NCI-H2171 treated with DMSO at 0.1 percent for 48 hours (cell line): ENCODE data around the gene DCXR.

Experiments
- DNase-seq: peaks from one replicate; lab custom pipeline; 2025; lab: John Stamatoyannopoulos, UW

DCXR gene

GRCh38 chr17:81998212-81998611 is 39.3 kb downstream of the DCXR start:
- no peak for DNase-seq

GRCh38 chr17:81996757-81997441 is 40.6 kb downstream of the DCXR start:
- DNase-seq = no peak

- DNase-seq = no peak
Observed at GRCh38 chr17:81996232-81996756, 41.2 kb downstream of the DCXR start.

- no peak for DNase-seq
Observed at GRCh38 chr17:81995463-81996231, 41.9 kb downstream of the DCXR start.

GRCh38 chr17:81994593-81995462 is 42.7 kb downstream of the DCXR start:
- no peak for DNase-seq

- no peak for DNase-seq
Observed at GRCh38 chr17:81993729-81994592, 43.5 kb downstream of the DCXR start.

GRCh38 chr17:81992306-81993102 is 45.0 kb downstream of the DCXR start:
- DNase-seq = no peak

- peak; percentile 42 for DNase-seq
Observed at GRCh38 chr17:81991684-81992305, 45.7 kb downstream of the DCXR start.

GRCh38 chr17:81990836-81991683 is 46.4 kb downstream of the DCXR start:
- no peak for DNase-seq

GRCh38 chr17:81987161-81987770 is 50.2 kb downstream of the DCXR start:
- no peak for DNase-seq

- no peak for DNase-seq
Observed at GRCh38 chr17:81986606-81987005, 50.9 kb downstream of the DCXR start.
